GM12878 (cell line): Measurements from ENCODE around the gene COPS6.

Experiments used
- BACH1 ChIP-seq: fragments of 450-650 bp; IDR thresholded peaks from 2 replicates; pipeline ENCODE4 v1.6.1; 2017; ENCODE audit warnings: mild to moderate bottlenecking, borderline replicate concordance
- CTCF ChIP-seq, 3 experiments: IDR thresholded peaks in 2 of 3; conservative IDR thresholded peaks in 1 of 3; 2 replicates each; pipeline ENCODE4 v1.5.1; 2011; ENCODE audit warnings: low read depth in 3 of 3, low read length in 3 of 3, mild to moderate bottlenecking in 3 of 3, control low read depth in 2 of 3, moderate library complexity in 2 of 3, inconsistent platforms in 1 of 3, mixed read lengths in 1 of 3; ENCODE audit not compliant: control insufficient read depth in 2 of 3, insufficient read depth in 1 of 3; ENCODE audit errors: extremely low read depth in 1 of 3
- EP300 ChIP-seq, 2 experiments: fragments of 150-350 bp in 1 of 2; IDR thresholded peaks; 2 replicates each; pipeline ENCODE4 v1.6.1; 2011 to 2012; ENCODE audit warnings: low read depth in 2 of 2, low read length in 2 of 2, borderline replicate concordance in 1 of 2, improper control_type of control experiment in 1 of 2, inconsistent platforms in 1 of 2; ENCODE audit not compliant: control insufficient read depth in 1 of 2
- IKZF2 ChIP-seq, 2 experiments: fragments of 450-650 bp; IDR thresholded peaks; 2 replicates each; pipeline ENCODE4 v1.6.1; 2017; ENCODE audit warnings: mild to moderate bottlenecking in 2 of 2, moderate library complexity in 2 of 2
- POLR2A ChIP-seq: IDR thresholded peaks from 2 replicates; pipeline ENCODE4 v1.6.1; 2011; ENCODE audit warnings: low read depth, mild to moderate bottlenecking, low read length
- TCF12 ChIP-seq: IDR thresholded peaks from 2 replicates; pipeline ENCODE4 v1.6.1; 2011; ENCODE audit warnings: low read depth, mild to moderate bottlenecking, low read length
- USF2 ChIP-seq: IDR thresholded peaks from 2 replicates; pipeline ENCODE4 v1.6.1; 2011; ENCODE audit warnings: low read depth, low read length, improper control_type of control experiment, borderline replicate concordance

GRCh38 chr7:100065452-100066186, 23.1 kb upstream of the COPS6 start:
- TF ChIP-seq CTCF (IDR thresholded peaks at IDR 0.05 in 2 of 3, conservative IDR thresholded peaks at IDR 0.05 in 1 of 3; ENCODE audit: control insufficient read depth in 2 of 3, extremely low read depth in 1 of 3, insufficient read depth in 1 of 3, low read depth in 3 of 3, low read length in 3 of 3) (no peak), IKZF2 (IDR thresholded peaks at IDR 0.05) (no peak), TCF12 (no peak), EP300 (IDR thresholded peaks at IDR 0.05; ENCODE audit: borderline replicate concordance in 1 of 2, control insufficient read depth in 1 of 2, low read depth in 2 of 2, low read length in 2 of 2) (no peak), BACH1 (no peak), POLR2A (peak; percentile 15; the same call in 1 of the 2 replicates), USF2 (no peak)
